ENCODE results near the gene CNTNAP2. TPM values are rescaled to one million over a fixed set of nuclear protein-coding genes. Genes with fewer than 3 reads are reported as not detected.

CNTNAP2 gene
- total RNA-seq, 1 donor from 2014 or later: 4.2 TPM

DNA sequence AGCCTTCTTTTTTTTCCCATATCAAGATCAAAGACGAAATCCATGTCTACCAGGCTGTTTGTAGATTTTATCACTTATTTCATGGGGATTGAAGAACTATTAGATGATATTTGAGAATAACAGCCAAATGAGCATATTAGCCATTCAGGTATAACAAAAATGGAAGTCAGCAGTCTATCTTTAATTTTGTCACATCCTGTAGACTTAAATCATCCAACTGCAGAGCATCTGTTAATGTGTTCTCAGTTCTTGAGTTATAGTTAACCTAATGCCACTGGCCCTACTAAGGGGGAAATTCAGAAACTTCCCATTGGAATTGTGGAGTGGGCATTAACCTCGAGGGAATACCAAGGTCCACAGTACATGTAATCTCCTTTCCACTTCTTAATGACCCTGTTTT, 380.1 kb downstream of the CNTNAP2 start:
- no peaks in the 10 kb centered on the region for H3K4me1 Mint-ChIP-seq
- no peak for DNase-seq (ENCODE audit: low spot score in 2 of 2, unreplicated experiment in 2 of 2)
- no peak overlapping the region for H3K4me3 Mint-ChIP-seq
- H3K36me3 Mint-ChIP-seq: peaks cover 2% of the 10 kb centered on the region
- TF ChIP-seq, protein P1, sequence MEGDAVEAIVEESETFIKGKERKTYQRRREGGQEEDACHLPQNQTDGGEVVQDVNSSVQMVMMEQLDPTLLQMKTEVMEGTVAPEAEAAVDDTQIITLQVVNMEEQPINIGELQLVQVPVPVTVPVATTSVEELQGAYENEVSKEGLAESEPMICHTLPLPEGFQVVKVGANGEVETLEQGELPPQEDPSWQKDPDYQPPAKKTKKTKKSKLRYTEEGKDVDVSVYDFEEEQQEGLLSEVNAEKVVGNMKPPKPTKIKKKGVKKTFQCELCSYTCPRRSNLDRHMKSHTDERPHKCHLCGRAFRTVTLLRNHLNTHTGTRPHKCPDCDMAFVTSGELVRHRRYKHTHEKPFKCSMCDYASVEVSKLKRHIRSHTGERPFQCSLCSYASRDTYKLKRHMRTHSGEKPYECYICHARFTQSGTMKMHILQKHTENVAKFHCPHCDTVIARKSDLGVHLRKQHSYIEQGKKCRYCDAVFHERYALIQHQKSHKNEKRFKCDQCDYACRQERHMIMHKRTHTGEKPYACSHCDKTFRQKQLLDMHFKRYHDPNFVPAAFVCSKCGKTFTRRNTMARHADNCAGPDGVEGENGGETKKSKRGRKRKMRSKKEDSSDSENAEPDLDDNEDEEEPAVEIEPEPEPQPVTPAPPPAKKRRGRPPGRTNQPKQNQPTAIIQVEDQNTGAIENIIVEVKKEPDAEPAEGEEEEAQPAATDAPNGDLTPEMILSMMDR (IDR thresholded peaks at IDR 0.05; ENCODE audit: unreplicated experiment): no peak
- peaks cover 39% of the 10 kb centered on the region for H3K9me3 Mint-ChIP-seq
- H3K27ac Mint-ChIP-seq: no peak overlapping the region
- H3K27me3 Mint-ChIP-seq (ENCODE audit: low read depth): no peaks in the 10 kb centered on the region

DNA sequence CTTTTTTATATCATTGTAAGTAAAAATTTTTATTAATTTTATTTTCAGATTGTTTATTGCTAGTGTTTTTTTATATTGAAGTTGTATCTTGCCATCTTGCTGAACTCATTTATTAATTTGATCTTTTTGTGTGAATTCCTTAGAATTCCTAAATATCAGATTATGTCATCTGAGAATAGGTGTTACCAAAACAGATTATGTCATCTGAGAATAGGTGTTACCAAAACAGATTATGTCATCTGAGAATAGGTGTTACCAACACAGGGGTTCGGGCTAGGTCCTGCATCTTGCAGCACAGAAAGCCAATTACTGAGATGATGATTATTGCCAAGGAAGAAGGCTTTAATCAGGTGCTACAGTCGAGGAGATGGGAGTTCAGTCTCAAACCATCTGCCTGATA, 383.4 kb downstream of the CNTNAP2 start:
- TF ChIP-seq, protein P1 (IDR thresholded peaks at IDR 0.05; ENCODE audit: unreplicated experiment): no peak
- no peaks in the 10 kb centered on the region for H3K4me1 Mint-ChIP-seq
- no peak for DNase-seq (ENCODE audit: low spot score in 2 of 2, unreplicated experiment in 2 of 2)
- peaks cover 66% of the 10 kb centered on the region for H3K9me3 Mint-ChIP-seq
- peaks cover 2% of the 10 kb centered on the region for H3K36me3 Mint-ChIP-seq
- H3K27me3 Mint-ChIP-seq (ENCODE audit: low read depth): no peaks in the 10 kb centered on the region
- H3K4me3 Mint-ChIP-seq: no peak overlapping the region
- H3K27ac Mint-ChIP-seq: no peak overlapping the region

DNA sequence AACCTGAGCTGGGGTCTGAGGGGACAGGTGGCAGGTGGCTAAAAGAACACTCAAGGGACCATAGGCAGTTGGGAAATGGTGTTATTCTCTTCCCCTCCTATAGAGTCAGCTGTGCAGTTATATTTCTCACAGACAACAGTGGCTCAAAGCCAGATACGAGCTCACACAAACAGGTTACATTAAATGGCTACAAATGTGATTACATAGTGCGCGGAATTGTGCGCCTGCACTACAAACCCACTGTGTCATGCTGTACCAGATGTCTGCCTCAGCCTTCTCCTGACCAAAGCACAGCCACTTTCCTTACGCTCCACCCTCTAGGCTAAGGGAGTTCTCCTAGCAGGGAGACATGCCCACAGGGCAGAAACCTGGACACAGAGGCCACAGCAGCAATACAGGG, 387.2 kb downstream of the CNTNAP2 start:
- no peaks in the 10 kb centered on the region for H3K4me1 Mint-ChIP-seq
- DNase-seq (ENCODE audit: low spot score in 2 of 2, unreplicated experiment in 2 of 2): no peak
- H3K27ac Mint-ChIP-seq: no peak overlapping the region
- peaks cover 2% of the 10 kb centered on the region for H3K36me3 Mint-ChIP-seq
- H3K4me3 Mint-ChIP-seq: no peak overlapping the region
- H3K27me3 Mint-ChIP-seq (ENCODE audit: low read depth): no peaks in the 10 kb centered on the region
- H3K9me3 Mint-ChIP-seq: peaks cover 69% of the 10 kb centered on the region
- TF ChIP-seq, protein P1 (IDR thresholded peaks at IDR 0.05; ENCODE audit: unreplicated experiment): no peak

DNA sequence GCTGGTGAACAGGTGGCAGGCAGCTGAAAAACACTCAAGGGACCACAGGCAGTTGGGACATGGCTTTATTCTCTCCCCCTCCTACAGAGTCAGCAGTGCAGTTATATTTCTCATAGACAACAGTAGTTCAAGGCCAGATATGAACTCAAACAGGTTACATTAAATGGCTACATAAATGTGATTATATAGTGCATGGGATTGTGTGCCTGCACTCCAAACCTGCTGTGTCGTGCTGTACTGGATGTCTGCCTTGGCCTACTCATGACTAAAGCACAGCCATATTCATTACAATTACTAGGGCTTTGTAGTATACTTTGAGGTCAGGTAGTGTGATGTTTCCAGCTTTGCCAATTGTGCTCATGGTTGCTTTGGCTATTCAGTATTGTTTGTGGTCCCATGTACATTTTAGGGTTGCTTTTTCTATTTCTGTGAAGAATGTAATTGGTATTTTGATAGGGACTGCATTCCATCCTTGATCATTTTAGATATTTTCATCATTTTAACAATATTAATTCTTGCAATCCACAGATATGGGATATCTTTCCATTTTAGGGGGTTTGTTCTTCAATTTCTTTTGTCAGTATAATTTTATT, 393.6 kb downstream of the CNTNAP2 start:
- Mint-ChIP-seq H3K36me3 (no peaks in the 10 kb centered on the region), H3K27me3 (ENCODE audit: low read depth) (no peaks in the 10 kb centered on the region), H3K4me1 (no peaks in the 10 kb centered on the region), H3K27ac (no peak overlapping the region), H3K9me3 (peaks cover 76% of the 10 kb centered on the region), H3K4me3 (no peak overlapping the region)
- DNase-seq (ENCODE audit: low spot score in 2 of 2, unreplicated experiment in 2 of 2): no peak
- TF ChIP-seq, protein P1 (IDR thresholded peaks at IDR 0.05; ENCODE audit: unreplicated experiment): no peak

DNA sequence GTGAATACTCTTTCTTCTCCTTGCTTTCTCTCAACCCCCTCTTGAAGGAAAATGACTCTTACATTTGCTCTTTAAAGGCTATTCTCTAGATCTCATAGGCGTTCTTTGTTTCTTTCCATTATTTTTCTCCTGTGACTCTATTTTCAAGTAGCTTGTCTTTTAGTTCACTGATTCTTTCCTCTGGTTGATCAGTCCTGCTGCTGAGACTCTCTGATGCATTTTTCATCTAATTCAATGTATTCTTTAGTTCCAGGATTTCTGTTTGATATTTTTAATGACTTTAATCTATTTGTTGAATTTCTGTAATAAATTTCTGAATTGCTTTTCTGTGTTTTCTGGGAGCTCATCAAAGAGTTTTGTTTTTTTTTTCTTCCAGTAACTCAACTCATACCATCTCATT, 397.7 kb downstream of the CNTNAP2 start:
- Mint-ChIP-seq H3K27ac (no peak overlapping the region), H3K36me3 (no peaks in the 10 kb centered on the region), H3K4me3 (no peak overlapping the region), H3K4me1 (no peaks in the 10 kb centered on the region), H3K9me3 (peaks cover 53% of the 10 kb centered on the region), H3K27me3 (ENCODE audit: low read depth) (peaks cover 3% of the 10 kb centered on the region)
- DNase-seq (ENCODE audit: low spot score in 2 of 2, unreplicated experiment in 2 of 2): no peak
- TF ChIP-seq, protein P1 (IDR thresholded peaks at IDR 0.05; ENCODE audit: unreplicated experiment): no peak

DNA sequence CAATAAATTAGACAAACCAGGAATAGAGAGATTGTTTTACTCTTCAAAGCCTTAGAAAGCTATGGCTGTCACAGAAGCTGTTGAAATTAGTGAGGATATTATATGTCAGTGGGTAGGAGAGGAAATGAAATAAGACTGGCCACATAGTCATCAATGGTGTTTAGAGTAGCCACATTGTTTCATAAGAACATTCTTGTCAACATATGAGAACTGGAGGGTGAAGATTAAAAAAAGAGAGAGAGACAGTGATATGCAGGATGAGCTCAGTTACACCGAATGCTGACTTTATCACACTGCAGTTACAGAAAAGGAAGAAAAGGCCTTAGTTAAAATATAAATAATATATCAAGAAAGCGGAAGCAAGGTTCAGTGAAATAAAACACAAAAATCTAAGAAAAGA, 412.0 kb downstream of the CNTNAP2 start:
- TF ChIP-seq, protein P1 (IDR thresholded peaks at IDR 0.05; ENCODE audit: unreplicated experiment): no peak
- Mint-ChIP-seq H3K27ac (no peak overlapping the region), H3K4me3 (no peak overlapping the region), H3K4me1 (peaks cover 8% of the 10 kb centered on the region), H3K36me3 (no peaks in the 10 kb centered on the region), H3K27me3 (ENCODE audit: low read depth) (peaks cover 3% of the 10 kb centered on the region), H3K9me3 (no peaks in the 10 kb centered on the region)
- DNase-seq (ENCODE audit: low spot score in 2 of 2, unreplicated experiment in 2 of 2): no peak
